HepG2 (cell line): ENCODE data around the gene VAV2. TPM values are rescaled to one million over a fixed set of nuclear protein-coding genes. Genes with fewer than 3 reads are reported as not detected.

Source experiments
- ATF5 ChIP-seq: sonication (generic); formaldehyde crosslinking; IDR thresholded peaks from 2 replicates; pipeline ENCODE4 v1.4.0; 2020; ENCODE audit warnings: mild to moderate bottlenecking, low read depth, missing genetic modification reagents
- CBX1 ChIP-seq: IDR thresholded peaks from one replicate; pipeline ENCODE4 v1.6.1; 2016; ENCODE audit warnings: antibody characterized with exemption, low read depth
- EP300 ChIP-seq, 3 experiments: sonication (generic) in 1 of 3; formaldehyde crosslinking in 1 of 3; IDR thresholded peaks; 2 replicates each; pipeline versions ENCODE4 v1.5.1 to v1.6.1; 2011 to 2020; ENCODE audit warnings: low read depth in 2 of 3, low read length in 2 of 3, borderline replicate concordance in 1 of 3, improper control_type of control experiment in 1 of 3, mild to moderate bottlenecking in 1 of 3, missing genetic modification reagents in 1 of 3, moderate library complexity in 1 of 3
- HNF1B ChIP-seq: sonication (generic); formaldehyde crosslinking; IDR thresholded peaks from 2 replicates; pipeline ENCODE4 v1.5.1; 2020; ENCODE audit warnings: mild to moderate bottlenecking, moderate library complexity, missing genetic modification reagents
- HNRNPH1 ChIP-seq: fragments of 200-400 bp; formaldehyde crosslinking; optimal IDR thresholded peaks from 2 replicates; pipeline ENCODE3; 2017; ENCODE audit warnings: mild to moderate bottlenecking, low read depth, low read length
- IRF9 ChIP-seq: sonication (generic); formaldehyde crosslinking; IDR thresholded peaks from 2 replicates; pipeline ENCODE4 v1.8.0; 2022; ENCODE audit warnings: missing genetic modification reagents, mild to moderate bottlenecking, borderline replicate concordance
- MAFF ChIP-seq: IDR thresholded peaks from 2 replicates; pipeline ENCODE4 v1.6.1; 2011; ENCODE audit warnings: low read depth, low read length, improper control_type of control experiment
- NFIC ChIP-seq: IDR thresholded peaks from 2 replicates; pipeline ENCODE4 v1.6.1; 2012; ENCODE audit warnings: mild to moderate bottlenecking, low read length, inconsistent platforms
- PHB2 ChIP-seq: fragments of 450-650 bp; IDR thresholded peaks from 2 replicates; pipeline ENCODE4 v1.6.1; 2018; ENCODE audit not compliant: partially characterized antibody
- SALL1 ChIP-seq: sonication (generic); formaldehyde crosslinking; IDR thresholded peaks from 2 replicates; pipeline ENCODE4 v1.8.0; 2022; ENCODE audit warnings: mild to moderate bottlenecking, missing genetic modification reagents
- SETDB1 ChIP-seq: sonication (generic); formaldehyde crosslinking; IDR thresholded peaks from 2 replicates; pipeline ENCODE4 v1.5.1; 2020; ENCODE audit warnings: missing genetic modification reagents, mild to moderate bottlenecking, borderline replicate concordance
- SNAI1 ChIP-seq: sonication (generic); formaldehyde crosslinking; IDR thresholded peaks from 2 replicates; pipeline ENCODE4 v1.5.0; 2020; ENCODE audit warnings: mild to moderate bottlenecking, missing genetic modification reagents, borderline replicate concordance
- SRF ChIP-seq: IDR thresholded peaks from 2 replicates; pipeline ENCODE4 v1.6.1; 2011; ENCODE audit warnings: mild to moderate bottlenecking, low read depth, low read length, moderate library complexity
- TCF7L2 ChIP-seq: IDR thresholded peaks from 2 replicates; pipeline ENCODE4 v1.6.1; 2011; ENCODE audit warnings: mild to moderate bottlenecking, low read depth, low read length, moderate library complexity
- TEAD3 ChIP-seq: optimal IDR thresholded peaks from 2 replicates; pipeline ENCODE3; 2016; ENCODE audit warnings: borderline replicate concordance
- XBP1 ChIP-seq: sonication (generic); formaldehyde crosslinking; IDR thresholded peaks from 2 replicates; pipeline ENCODE4 v1.5.0; 2020; ENCODE audit warnings: missing genetic modification reagents
- ZNF136 ChIP-seq: sonication (generic); formaldehyde crosslinking; IDR thresholded peaks from 2 replicates; pipeline ENCODE4 v1.8.1; 2022; ENCODE audit warnings: low read depth, mild to moderate bottlenecking, moderate library complexity, missing genetic modification reagents
- ZNF224 ChIP-seq: sonication (generic); formaldehyde crosslinking; IDR thresholded peaks from 2 replicates; pipeline ENCODE4 v1.5.0; 2020; ENCODE audit warnings: mild to moderate bottlenecking, missing genetic modification reagents
- ZNF564 ChIP-seq: sonication (generic); formaldehyde crosslinking; IDR thresholded peaks from 2 replicates; pipeline ENCODE4 v1.8.1; 2023; ENCODE audit warnings: mild to moderate bottlenecking, missing genetic modification reagents
- ZSCAN30 ChIP-seq: sonication (generic); formaldehyde crosslinking; IDR thresholded peaks from 2 replicates; pipeline ENCODE4 v1.5.0; 2020; ENCODE audit warnings: mild to moderate bottlenecking, missing genetic modification reagents
- ZSCAN31 ChIP-seq: sonication (generic); formaldehyde crosslinking; IDR thresholded peaks from 2 replicates; pipeline ENCODE4 v1.5.0; 2020; ENCODE audit warnings: low read depth, mild to moderate bottlenecking, missing genetic modification reagents
- polyA plus RNA-seq, 8 experiments: library from polyadenylated mRNA; depleted of rRNA in 3 of 8; stranded (reverse) in 7 of 8; unstranded in 1 of 8; fragments of >200 nt; fragmentation: Illumina TruSeq in 4 of 8; extraction: Trizol in 4 of 8; gene quantifications; 2 replicates each; pipeline versions ENCODE4 v1.2.1 to v1.2.3, GENCODE V29; 2011 to 2016; ENCODE audit warnings: low read depth in 4 of 8, missing spikeins in 1 of 8, mixed read lengths in 1 of 8; ENCODE audit not compliant: insufficient read depth in 1 of 8
- total RNA-seq, 5 experiments: library from RNA; depleted of rRNA; stranded (reverse); fragments of >200 nt; fragmentation: Illumina TruSeq; extraction: Trizol; gene quantifications; 2 replicates each; pipeline ENCODE4 v1.2.3, GENCODE V29; 2016; ENCODE audit warnings: low read depth in 1 of 5
- TF ChIP-seq, protein P1 (sequence below): sonication (generic); formaldehyde crosslinking; IDR thresholded peaks from 2 replicates; pipeline ENCODE4 v1.4.0; 2020; ENCODE audit warnings: missing genetic modification reagents

VAV2 gene
- total and polyA plus RNA-seq, 2 of the 13 experiments (the other 11 are each of a cell fraction or from before 2014, with no cell fraction given), result 22.5 to 22.9 TPM

DNA sequence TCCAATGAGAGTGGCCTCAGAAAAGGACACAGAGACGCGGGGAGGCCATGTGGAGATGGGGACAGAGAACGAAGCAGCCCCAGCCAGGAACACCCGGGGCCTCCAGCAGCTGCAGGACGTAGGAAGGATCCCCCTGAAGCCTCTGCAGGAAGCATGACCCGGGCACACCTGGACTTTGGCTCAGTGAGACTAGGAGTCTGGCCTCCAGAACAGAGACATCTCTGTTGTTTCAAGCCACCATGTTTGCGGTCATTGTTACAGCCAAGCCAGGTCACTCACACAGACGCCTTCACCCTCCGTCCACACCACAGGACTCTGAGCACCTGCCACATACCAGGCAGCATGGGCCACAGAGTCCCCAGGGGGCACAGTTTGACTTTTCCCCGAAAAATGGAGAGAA is 190.4 kb downstream of the VAV2 start (continued):
- TF ChIP-seq ATF5 (CRISPR knock-in tag), result no peak
- no peak for TF ChIP-seq IRF9 (CRISPR knock-in tag)
- no peak for TF ChIP-seq ZSCAN30 (CRISPR knock-in tag)
- no peak for TF ChIP-seq SETDB1
- no peak for TF ChIP-seq ZNF136 (CRISPR knock-in tag)
- TF ChIP-seq CBX1, result peak; percentile 3
- 0 out of 2 replicates have a peak, but pooled peaks have one; percentile 14 for TF ChIP-seq SALL1 (CRISPR knock-in tag)
- TF ChIP-seq ZNF224 (CRISPR knock-in tag), result no peak
- no peak for TF ChIP-seq HNRNPH1
- no peak for TF ChIP-seq HNF1B (CRISPR knock-in tag)
- no peak for TF ChIP-seq NFIC
- TF ChIP-seq TCF7L2, result no peak
- TF ChIP-seq ZSCAN31, result no peak
- TF ChIP-seq ZNF564 (CRISPR knock-in tag), result no peak
- TF ChIP-seq EP300 (IDR thresholded peaks at IDR 0.05; ENCODE audit: low read depth in 2 of 2, low read length in 2 of 2), result peak in 1 of 2 experiments; percentile 22; a peak in 1 of 4 replicates
- TF ChIP-seq EP300 (CRISPR knock-in tag; IDR thresholded peaks at IDR 0.05; ENCODE audit: borderline replicate concordance), result no peak
- TF ChIP-seq XBP1, result no peak
- TF ChIP-seq MAFF, result no peak
- TF ChIP-seq PHB2, result no peak
- no peak for TF ChIP-seq SNAI1 (CRISPR knock-in tag)
- no peak for TF ChIP-seq SRF
- TF ChIP-seq TEAD3, result peak; percentile 28
- TF ChIP-seq, protein P1, sequence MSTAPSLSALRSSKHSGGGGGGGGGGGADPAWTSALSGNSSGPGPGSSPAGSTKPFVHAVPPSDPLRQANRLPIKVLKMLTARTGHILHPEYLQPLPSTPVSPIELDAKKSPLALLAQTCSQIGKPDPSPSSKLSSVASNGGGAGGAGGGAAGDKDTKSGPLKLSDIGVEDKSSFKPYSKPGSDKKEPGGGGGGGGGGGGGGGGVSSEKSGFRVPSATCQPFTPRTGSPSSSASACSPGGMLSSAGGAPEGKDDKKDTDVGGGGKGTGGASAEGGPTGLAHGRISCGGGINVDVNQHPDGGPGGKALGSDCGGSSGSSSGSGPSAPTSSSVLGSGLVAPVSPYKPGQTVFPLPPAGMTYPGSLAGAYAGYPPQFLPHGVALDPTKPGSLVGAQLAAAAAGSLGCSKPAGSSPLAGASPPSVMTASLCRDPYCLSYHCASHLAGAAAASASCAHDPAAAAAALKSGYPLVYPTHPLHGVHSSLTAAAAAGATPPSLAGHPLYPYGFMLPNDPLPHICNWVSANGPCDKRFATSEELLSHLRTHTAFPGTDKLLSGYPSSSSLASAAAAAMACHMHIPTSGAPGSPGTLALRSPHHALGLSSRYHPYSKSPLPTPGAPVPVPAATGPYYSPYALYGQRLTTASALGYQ (CRISPR knock-in tag), result no peak
- TF ChIP-seq, all 625 proteins: peak for 15
